GM19239 (cell line): ENCODE data around the gene CRHR1.
"Not testable (repeated sequence)": the region's sequence is repeated elsewhere in the genome, so short reads cannot be mapped to it uniquely, and the experiment has no call there.

Experiments used
- DNase-seq: peaks from one replicate; pipeline ENCODE4 v3.0.0; 2011; ENCODE audit warnings: low spot score; ENCODE audit not compliant: insufficient read length
- FAIRE-seq: peaks from 2 replicates; lab custom pipeline; 2011; peaks lifted over from hg19 to GRCh38; lab: Jason Lieb, UNC

Gene CRHR1

GRCh38 chr17:45784293-45784740 lies at the start of gene CRHR1:
Gene CRHR1, plus strand, starts transcription at chr17:45784320. Its CDS starts 225 bp downstream, at chr17:45784545.
- DNase-seq: no peak
- no peak for FAIRE-seq

GRCh38 chr17:45734598-45734997 lies 49.5 kb upstream of the CRHR1 start:
- no peak for FAIRE-seq
- DNase-seq: no peak

- DNase-seq (no peak), FAIRE-seq (no peak)
Observed at GRCh38 chr17:45735488-45735887, 48.6 kb upstream of the CRHR1 start.

GRCh38 chr17:45739786-45740185 lies 44.3 kb upstream of the CRHR1 start:
- no peak for DNase-seq
- no peak for FAIRE-seq

GRCh38 chr17:45740553-45741330 lies 43.4 kb upstream of the CRHR1 start:
- peak; percentile 52 for DNase-seq
- FAIRE-seq: no peak

- DNase-seq (no peak), FAIRE-seq (no peak)
Observed at GRCh38 chr17:45742251-45742650, 41.9 kb upstream of the CRHR1 start.

- no peak for FAIRE-seq
- no peak for DNase-seq
Observed at GRCh38 chr17:45743626-45744326, 40.3 kb upstream of the CRHR1 start.

GRCh38 chr17:45744826-45745225 lies 39.3 kb upstream of the CRHR1 start:
- not testable (repeated sequence) for FAIRE-seq, DNase-seq

- no peak for DNase-seq
- FAIRE-seq: no peak
Observed at GRCh38 chr17:45745601-45746494, 38.3 kb upstream of the CRHR1 start.

- no peak for DNase-seq
- FAIRE-seq: no peak
Observed at GRCh38 chr17:45747911-45748310, 36.2 kb upstream of the CRHR1 start.

- DNase-seq: no peak
- FAIRE-seq: no peak
Observed at GRCh38 chr17:45748731-45749310, 35.3 kb upstream of the CRHR1 start.

GRCh38 chr17:45749831-45750335 lies 34.2 kb upstream of the CRHR1 start:
- no peak for FAIRE-seq
- no peak for DNase-seq

- FAIRE-seq (no peak), DNase-seq (no peak)
Observed at GRCh38 chr17:45750779-45751440, 33.2 kb upstream of the CRHR1 start.

GRCh38 chr17:45751466-45751865 lies 32.7 kb upstream of the CRHR1 start:
- no peak for FAIRE-seq

GRCh38 chr17:45752246-45752645 lies 31.9 kb upstream of the CRHR1 start:
- DNase-seq: no peak
- FAIRE-seq: no peak

More at GRCh38 chr17:45751466-45751865, 32.7 kb upstream of the CRHR1 start:
- DNase-seq: no peak

GRCh38 chr17:45753645-45754225 lies 30.4 kb upstream of the CRHR1 start:
- FAIRE-seq: no peak
- no peak for DNase-seq

- FAIRE-seq: no peak
- DNase-seq: no peak
Observed at GRCh38 chr17:45755050-45755449, 29.1 kb upstream of the CRHR1 start.

GRCh38 chr17:45756266-45756991 lies 27.7 kb upstream of the CRHR1 start:
- DNase-seq (no peak), FAIRE-seq (no peak)
